GM18499 (cell line): ENCODE data around the gene CELF4.

Source experiments
- ATAC-seq: cut with Tn5 transposase; IDR thresholded peaks from one replicate; pipeline ENCODE4 v1.9.1; 2021; ENCODE audit warnings: moderate number of reproducible peaks; ENCODE audit not compliant: insufficient read depth, unreplicated experiment

The CELF4 gene

GRCh38 chr18:37428288-37428974, 137.2 kb downstream of the CELF4 start:
- no peak for ATAC-seq

GRCh38 chr18:37426586-37426985, 139.0 kb downstream of the CELF4 start:
- no peak for ATAC-seq

GRCh38 chr18:37425222-37425621, 140.4 kb downstream of the CELF4 start:
- no peak for ATAC-seq

DNA sequence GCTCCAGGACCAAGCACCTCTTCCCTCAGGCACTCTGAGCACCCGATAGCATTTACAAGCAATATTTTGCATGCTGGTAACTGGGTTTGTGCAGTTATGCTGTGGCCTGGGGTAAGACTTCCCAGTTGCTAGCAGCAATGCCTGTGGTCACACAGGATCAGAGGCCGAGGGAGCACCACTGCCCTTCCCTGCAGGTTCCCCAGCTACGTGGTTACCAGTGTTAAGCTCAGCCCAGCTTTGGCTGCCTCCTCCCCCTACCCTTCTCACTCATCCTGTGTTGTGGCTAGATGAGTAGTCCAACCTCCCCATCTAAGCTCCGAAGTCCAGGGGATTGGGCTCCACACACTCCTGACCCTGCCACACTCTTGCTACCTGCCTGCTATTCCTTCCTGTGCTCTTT, 141.1 kb downstream of the CELF4 start:
- no peak for ATAC-seq

GRCh38 chr18:37422596-37422995, 143.0 kb downstream of the CELF4 start:
- no peak for ATAC-seq

DNA sequence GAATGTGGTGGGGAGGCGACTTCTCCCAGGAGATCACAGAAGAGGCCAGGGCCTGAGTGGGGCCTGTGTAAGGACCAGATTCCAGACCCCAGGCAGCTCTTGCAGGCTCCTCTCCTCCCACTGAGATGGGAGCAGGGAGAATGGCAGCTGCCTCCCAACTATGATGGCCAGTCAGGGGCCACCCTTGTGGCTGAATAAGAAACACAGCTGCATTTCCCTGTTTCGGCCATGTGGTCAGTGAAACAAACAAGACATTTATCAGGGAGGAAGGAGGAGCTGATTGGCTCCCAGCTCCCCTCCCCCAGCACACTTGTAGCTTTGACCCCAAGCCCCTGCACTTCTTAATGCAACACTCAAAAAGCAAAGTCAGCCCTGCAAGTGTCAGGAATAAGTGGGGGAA, 143.5 kb downstream of the CELF4 start:
- ATAC-seq = no peak

- no peak for ATAC-seq
Observed at GRCh38 chr18:37421341-37422077, 144.1 kb downstream of the CELF4 start.

DNA sequence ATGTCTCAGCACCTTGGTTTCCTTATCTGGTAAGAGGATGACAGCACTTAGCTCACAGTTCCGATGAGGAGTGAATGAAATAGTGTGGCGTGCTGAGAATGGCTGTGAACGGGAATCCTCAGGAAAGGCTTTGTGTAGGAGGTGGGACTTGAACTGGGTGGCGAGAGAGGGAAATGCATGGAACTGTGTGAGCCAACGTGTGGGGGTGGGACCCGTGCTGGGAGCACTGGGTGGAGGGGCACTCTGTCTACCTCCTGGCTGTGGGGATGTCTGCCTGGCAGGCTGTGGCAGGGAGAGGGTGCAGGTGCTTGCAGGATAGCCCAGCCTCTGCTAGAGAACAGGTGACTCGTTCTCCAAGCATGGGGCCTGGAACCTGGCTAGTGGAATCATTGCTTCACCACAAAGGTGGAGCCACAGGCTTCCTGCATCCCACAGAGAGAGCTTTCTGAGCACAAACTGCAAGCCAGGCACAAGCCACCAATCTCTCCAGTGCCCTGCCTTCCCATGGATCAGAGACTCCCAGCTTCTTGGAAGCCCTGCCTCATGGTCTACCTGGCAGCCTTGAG, 145.2 kb downstream of the CELF4 start:
- ATAC-seq = no peak

GRCh38 chr18:37419866-37420265, 145.7 kb downstream of the CELF4 start:
- ATAC-seq = no peak

GRCh38 chr18:37419315-37419714, 146.3 kb downstream of the CELF4 start:
- no peak for ATAC-seq

DNA sequence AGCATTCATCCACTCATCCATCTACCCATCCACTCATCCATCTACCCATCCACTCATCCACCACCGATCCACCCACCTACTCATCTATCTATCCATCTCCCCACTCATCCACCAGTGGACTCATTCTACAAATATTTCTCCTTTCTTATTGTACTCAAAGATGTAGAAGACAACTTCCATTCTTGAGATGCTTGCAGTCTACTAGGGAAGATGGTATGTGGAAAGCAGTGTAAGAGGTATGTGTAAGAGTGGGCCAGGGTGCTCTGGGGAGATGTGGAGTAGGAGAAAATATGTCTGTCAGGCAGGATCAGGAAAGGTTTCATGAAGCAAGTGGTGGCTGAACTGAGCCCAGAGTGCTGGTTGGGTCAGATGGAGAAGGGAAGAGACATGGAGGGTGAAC, 150.8 kb downstream of the CELF4 start:
- ATAC-seq = no peak

DNA sequence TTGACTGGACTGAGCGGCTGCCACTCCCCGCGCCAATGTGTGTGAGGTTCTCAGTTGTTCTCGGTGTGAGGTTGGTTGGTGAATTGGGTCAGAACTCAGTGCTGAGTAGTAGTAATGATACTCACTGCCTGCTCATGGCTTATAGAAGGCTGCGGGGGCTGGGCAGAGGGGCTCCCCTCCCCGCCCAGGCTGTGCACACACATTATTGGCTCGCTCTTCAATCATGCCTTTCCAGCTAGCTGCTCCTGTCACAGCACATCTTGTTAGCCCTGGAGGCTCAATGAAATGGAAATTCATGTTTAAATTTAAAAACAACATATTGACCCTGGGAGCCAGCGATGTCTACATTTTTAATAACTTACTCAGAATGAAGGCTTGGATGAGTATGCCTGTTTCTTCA, 152.8 kb downstream of the CELF4 start:
- ATAC-seq = no peak

GRCh38 chr18:37412333-37412732, 153.3 kb downstream of the CELF4 start:
- no peak for ATAC-seq

- ATAC-seq = no peak
Observed at GRCh38 chr18:37409878-37410277, 155.7 kb downstream of the CELF4 start.

- no peak for ATAC-seq
Observed at GRCh38 chr18:37408676-37409265, 156.8 kb downstream of the CELF4 start.

- ATAC-seq = no peak
Observed at GRCh38 chr18:37407571-37407970, 158.0 kb downstream of the CELF4 start.

DNA sequence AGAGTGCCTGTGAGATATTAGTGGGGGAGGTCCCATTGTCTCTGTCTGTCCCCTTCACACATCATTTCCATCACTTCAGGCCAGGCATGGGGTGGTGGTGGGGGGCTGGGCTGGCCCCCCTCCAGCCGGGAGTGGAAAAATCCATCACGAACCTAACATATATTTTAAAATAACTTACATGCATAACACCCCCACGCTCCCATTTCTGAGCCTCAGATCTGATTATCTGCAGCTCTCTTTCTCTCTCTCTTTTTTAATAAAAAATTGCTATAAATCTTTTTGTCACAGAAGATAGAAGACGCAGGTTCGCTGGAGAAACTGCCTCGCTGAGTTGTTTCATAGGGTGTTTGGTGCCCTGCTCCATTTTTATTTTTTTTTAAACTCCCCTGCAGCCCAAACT, 159.8 kb downstream of the CELF4 start:
- ATAC-seq = no peak

GRCh38 chr18:37405229-37405628, 160.4 kb downstream of the CELF4 start:
- no peak for ATAC-seq

DNA sequence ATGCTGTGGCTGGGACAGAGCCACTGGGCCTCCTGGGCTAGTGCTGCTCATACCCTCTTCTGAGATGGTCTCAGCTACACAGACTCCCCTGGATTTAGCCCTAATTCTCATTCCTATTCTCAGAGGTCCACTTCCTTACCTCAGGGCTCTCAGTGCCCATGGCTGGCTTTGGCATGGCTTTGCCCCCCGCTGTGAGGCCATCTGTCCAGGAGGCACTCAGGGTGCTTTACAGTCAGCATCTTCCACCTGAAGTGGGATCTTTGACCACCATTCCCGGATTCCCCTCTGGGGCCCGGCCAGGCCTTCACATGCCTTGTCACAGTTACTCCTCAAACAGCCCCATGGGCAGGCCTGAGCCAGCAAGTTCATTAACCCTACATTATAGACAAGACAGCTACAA, 161.8 kb downstream of the CELF4 start:
- ATAC-seq = no peak

GRCh38 chr18:37403100-37403781, 162.4 kb downstream of the CELF4 start:
- no peak for ATAC-seq

DNA sequence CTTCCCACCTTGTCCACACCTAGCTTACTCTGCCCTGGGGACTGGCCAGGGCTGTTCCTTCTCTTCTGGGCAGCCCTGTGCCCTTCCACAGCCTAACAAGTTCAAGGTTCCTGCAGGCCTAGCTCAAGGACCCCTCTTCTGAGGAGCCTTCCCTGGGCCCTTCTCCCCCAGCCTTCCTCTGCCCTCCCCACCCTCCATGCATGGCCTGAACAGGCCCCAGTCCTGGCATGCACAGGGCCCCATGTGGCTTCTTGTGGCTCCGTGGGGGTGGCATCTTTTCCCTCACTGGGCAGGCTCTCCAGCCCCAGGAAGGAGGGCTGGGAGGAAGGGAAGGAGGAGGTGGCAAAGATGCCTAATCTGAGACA, 162.9 kb downstream of the CELF4 start:
- no peak for ATAC-seq
